Measurements from ENCODE around the gene GPR161. TPM values are rescaled to one million over a fixed set of nuclear protein-coding genes. Genes with fewer than 3 reads are reported as not detected.

Gene GPR161
- total RNA-seq, 1 experiment from 2014 or later = 11.8 TPM

- CTCF ChIA-PET = no interaction called here
- no peak for ATAC-seq
- H3K4me1 ChIP-seq (ENCODE audit: insufficient read depth, low read length) = peaks cover 3% of the 10 kb centered on the region; the same call in 1 of the 2 replicates
- no peak overlapping the region for H3K4me3 ChIP-seq (ENCODE audit: low read length)
- H3K79me2 ChIP-seq (ENCODE audit: low read length) = no peaks in the 10 kb centered on the region
- POLR2A ChIA-PET (ENCODE audit: unreplicated experiment) = no interaction called here
- BruUV-seq (replicated peaks) = no TSS peak
- H3K36me3 ChIP-seq (ENCODE audit: low read depth, low read length) = no peaks in the 10 kb centered on the region; the same call in 1 of the 2 replicates
- no peaks in the 10 kb centered on the region for H4K20me1 ChIP-seq (ENCODE audit: low read length)
- H3K9me2 ChIP-seq (replicated peaks; ENCODE audit: low read length) = no peaks in the 10 kb centered on the region
- no peak overlapping the region for H3K4me2 ChIP-seq (ENCODE audit: low read length)
- H2AFZ ChIP-seq (ENCODE audit: low read length) = no peak overlapping the region
- no peaks in the 10 kb centered on the region for H3K9me3 ChIP-seq (ENCODE audit: low read length)
- H3K27ac ChIP-seq (ENCODE audit: low read length) = no peak overlapping the region
- TF ChIP-seq CTCF (conservative IDR thresholded peaks at IDR 0.05; ENCODE audit: low read depth, low read length) = no peak
- no peak for TF ChIP-seq EZH2phosphoT487 (IDR thresholded peaks at IDR 0.05; ENCODE audit: borderline replicate concordance, low read length)
- no peak for TF ChIP-seq EZH2 (IDR thresholded peaks at IDR 0.05; ENCODE audit: low read length, unreplicated experiment)
- intact Hi-C loops (cut with micrococcal nuclease) = no loop called here
- no peaks in the 10 kb centered on the region for H3K27me3 ChIP-seq (ENCODE audit: low read length)
- no peaks in the 10 kb centered on the region for H3F3A ChIP-seq (ENCODE audit: low read length, unreplicated experiment)
- H3K9ac ChIP-seq (ENCODE audit: low read length) = no peak overlapping the region
- no peak for DNase-seq
These were observed 6.8 kb downstream of the GPR161 start for GRCh38 chr1:168129933-168130332.

- Histone ChIP-seq H3K4me1 (ENCODE audit: insufficient read depth, low read length) (no peaks in the 10 kb centered on the region), H3F3A (ENCODE audit: low read length, unreplicated experiment) (no peaks in the 10 kb centered on the region), H3K27ac (ENCODE audit: low read length) (no peak overlapping the region), H3K4me3 (ENCODE audit: low read length) (no peak overlapping the region), H3K9ac (ENCODE audit: low read length) (no peak overlapping the region), H3K27me3 (ENCODE audit: low read length) (no peaks in the 10 kb centered on the region), H3K36me3 (ENCODE audit: low read depth, low read length) (no peaks in the 10 kb centered on the region; the same call in 1 of the 2 replicates), H2AFZ (ENCODE audit: low read length) (no peak overlapping the region), H3K9me3 (ENCODE audit: low read length) (no peaks in the 10 kb centered on the region), H4K20me1 (ENCODE audit: low read length) (no peaks in the 10 kb centered on the region), H3K4me2 (ENCODE audit: low read length) (no peak overlapping the region), H3K9me2 (replicated peaks; ENCODE audit: low read length) (no peaks in the 10 kb centered on the region), H3K79me2 (ENCODE audit: low read length) (no peaks in the 10 kb centered on the region)
- ATAC-seq (no peak), DNase-seq (no peak)
- BruUV-seq (replicated peaks) = no TSS peak
- intact Hi-C loops (cut with micrococcal nuclease) = no loop called here
- ChIA-PET POLR2A (ENCODE audit: unreplicated experiment) (no interaction called here), CTCF (no interaction called here)
- TF ChIP-seq CTCF (conservative IDR thresholded peaks at IDR 0.05; ENCODE audit: low read depth, low read length) (no peak), EZH2phosphoT487 (IDR thresholded peaks at IDR 0.05; ENCODE audit: borderline replicate concordance, low read length) (no peak), EZH2 (IDR thresholded peaks at IDR 0.05; ENCODE audit: low read length, unreplicated experiment) (no peak)
These were observed 9.2 kb downstream of the GPR161 start for GRCh38 chr1:168127503-168127902.

- Histone ChIP-seq H3K36me3 (ENCODE audit: low read depth, low read length) (no peaks in the 10 kb centered on the region; the same call in 1 of the 2 replicates), H3K27ac (ENCODE audit: low read length) (no peak overlapping the region), H3K9ac (ENCODE audit: low read length) (no peak overlapping the region), H3K4me1 (ENCODE audit: insufficient read depth, low read length) (no peaks in the 10 kb centered on the region), H3K79me2 (ENCODE audit: low read length) (no peaks in the 10 kb centered on the region), H3F3A (ENCODE audit: low read length, unreplicated experiment) (no peaks in the 10 kb centered on the region), H4K20me1 (ENCODE audit: low read length) (no peaks in the 10 kb centered on the region), H3K27me3 (ENCODE audit: low read length) (no peaks in the 10 kb centered on the region), H3K4me3 (ENCODE audit: low read length) (no peak overlapping the region), H2AFZ (ENCODE audit: low read length) (no peak overlapping the region), H3K9me2 (replicated peaks; ENCODE audit: low read length) (no peaks in the 10 kb centered on the region), H3K4me2 (ENCODE audit: low read length) (no peak overlapping the region), H3K9me3 (ENCODE audit: low read length) (no peaks in the 10 kb centered on the region)
- ChIA-PET CTCF (no interaction called here), POLR2A (ENCODE audit: unreplicated experiment) (no interaction called here)
- ATAC-seq (no peak), DNase-seq (no peak)
- TF ChIP-seq EZH2phosphoT487 (IDR thresholded peaks at IDR 0.05; ENCODE audit: borderline replicate concordance, low read length) (no peak), CTCF (conservative IDR thresholded peaks at IDR 0.05; ENCODE audit: low read depth, low read length) (no peak), EZH2 (IDR thresholded peaks at IDR 0.05; ENCODE audit: low read length, unreplicated experiment) (no peak)
- no TSS peak for BruUV-seq (replicated peaks)
- intact Hi-C loops (cut with micrococcal nuclease) = no loop called here
These were observed 11.7 kb downstream of the GPR161 start for GRCh38 chr1:168125051-168125450.

Data from PC-3 (cell line).